ENCODE measurements around the gene ZNF407. TPM values are rescaled to one million over a fixed set of nuclear protein-coding genes. Genes with fewer than 3 reads are reported as not detected.

Gene ZNF407
- total and polyA plus RNA-seq, 12 donors = 2.5 to 14.9 (median 12.7) TPM

- WGBS, 2 donors = 96 to 97% methylated on average over 4 of the region's 4 CpGs
- ATAC-seq (no peak), DNase-seq (no peak)
- H3K27ac ChIP-seq = no peak overlapping the region
- no peaks in the 10 kb centered on the region for H3K27me3 ChIP-seq
- intact Hi-C loops (cut with DNase I) = no loop called here
- no peak for TF ChIP-seq CTCF (IDR thresholded peaks at IDR 0.05)
- no peaks in the 10 kb centered on the region for H3K9me3 ChIP-seq
- H3K4me3 ChIP-seq = no peak overlapping the region
- no peaks in the 10 kb centered on the region for H3K4me1 ChIP-seq
- H3K36me3 ChIP-seq = peaks cover 0 to 13% (median 0%) of the 10 kb centered on the region in 9 donors
Observed at GRCh38 chr18:74928194-74928968, 330.7 kb downstream of the ZNF407 start.

GRCh38 chr18:74929110-74929509 lies 331.4 kb downstream of the ZNF407 start:
- Histone ChIP-seq H3K27ac (no peak overlapping the region), H3K4me1 (no peaks in the 10 kb centered on the region), H3K27me3 (no peaks in the 10 kb centered on the region), H3K4me3 (no peak overlapping the region), H3K36me3 (peaks cover 0 to 13% (median 0%) of the 10 kb centered on the region in 9 donors), H3K9me3 (no peaks in the 10 kb centered on the region)
- no peak for ATAC-seq
- peak in 1 of 2 donors; percentile 17 for DNase-seq
- TF ChIP-seq CTCF (IDR thresholded peaks at IDR 0.05) = no peak
- 69 to 79% methylated on average over 11 of the region's 11 CpGs for WGBS, 2 donors
- intact Hi-C loops (cut with DNase I) = no loop called here

GRCh38 chr18:74930616-74931015 lies 332.9 kb downstream of the ZNF407 start:
- no peaks in the 10 kb centered on the region for H3K4me1 ChIP-seq
- ATAC-seq (no peak), DNase-seq (no peak)
- H3K27me3 ChIP-seq = no peaks in the 10 kb centered on the region
- no peak overlapping the region for H3K27ac ChIP-seq
- H3K9me3 ChIP-seq = no peaks in the 10 kb centered on the region
- 96% methylated on average over 1 of the region's 1 CpG for WGBS, 2 donors
- H3K36me3 ChIP-seq = peaks cover 0 to 13% (median 0%) of the 10 kb centered on the region in 9 donors
- H3K4me3 ChIP-seq = no peak overlapping the region
- intact Hi-C loops (cut with DNase I) = no loop called here
- TF ChIP-seq CTCF (IDR thresholded peaks at IDR 0.05) = no peak

GRCh38 chr18:74933930-74934329 lies 336.3 kb downstream of the ZNF407 start:
- H3K36me3 ChIP-seq = peaks cover 0 to 13% (median 0%) of the 10 kb centered on the region in 9 donors
- intact Hi-C loops (cut with DNase I) = no loop called here
- no peaks in the 10 kb centered on the region for H3K9me3 ChIP-seq
- TF ChIP-seq CTCF (IDR thresholded peaks at IDR 0.05) = no peak
- ATAC-seq (no peak), DNase-seq (no peak)
- H3K4me1 ChIP-seq = no peaks in the 10 kb centered on the region
- 92 to 93% methylated on average over 4 of the region's 4 CpGs for WGBS, 2 donors
- H3K4me3 ChIP-seq = no peak overlapping the region
- no peak overlapping the region for H3K27ac ChIP-seq
- H3K27me3 ChIP-seq = no peaks in the 10 kb centered on the region
